Measurements from ENCODE around the gene APP.

APP gene

DNA sequence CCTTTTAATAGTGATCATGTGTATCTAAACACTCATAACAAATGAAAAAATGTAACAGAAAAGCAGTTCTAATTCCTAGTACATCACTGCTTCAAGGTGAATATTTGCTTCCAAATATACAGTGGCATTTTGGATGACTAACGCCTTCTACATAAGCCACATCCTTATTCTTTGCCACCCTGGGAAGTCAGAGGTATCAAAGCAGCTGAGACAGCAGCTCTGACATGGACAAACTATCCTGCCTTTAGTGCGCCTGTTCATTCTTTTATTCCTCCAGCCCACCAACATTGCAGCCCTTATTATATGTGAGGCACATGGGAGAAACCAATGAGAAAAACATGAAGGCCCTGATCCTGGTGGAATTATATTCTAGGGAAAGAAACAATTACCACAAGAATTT lies 183.0 kb downstream of the APP start:
- in situ Hi-C loops (cut with HindIII; ENCODE audit: low sequenced_read_pairs): no loop called here

DNA sequence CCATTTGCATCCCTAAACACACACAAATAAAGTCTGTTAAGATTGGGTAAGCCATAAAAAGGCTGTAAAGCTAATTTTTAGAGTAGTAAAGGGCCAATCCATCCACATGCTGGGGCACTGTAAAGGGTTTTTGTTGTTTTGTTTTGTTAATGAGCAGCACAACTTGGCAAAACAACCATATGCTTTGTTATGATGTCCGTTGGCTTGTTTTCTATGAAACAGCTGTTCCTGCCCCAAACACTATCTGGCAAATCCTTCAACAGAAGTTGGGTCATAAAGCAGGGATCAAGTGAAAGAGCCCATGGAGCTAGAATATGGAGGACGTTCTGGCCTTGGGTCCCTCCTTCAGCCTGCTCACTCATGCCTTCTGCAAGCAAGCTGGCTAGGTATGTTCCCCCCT lies 183.6 kb downstream of the APP start:
- TF ChIP-seq, protein P1, sequence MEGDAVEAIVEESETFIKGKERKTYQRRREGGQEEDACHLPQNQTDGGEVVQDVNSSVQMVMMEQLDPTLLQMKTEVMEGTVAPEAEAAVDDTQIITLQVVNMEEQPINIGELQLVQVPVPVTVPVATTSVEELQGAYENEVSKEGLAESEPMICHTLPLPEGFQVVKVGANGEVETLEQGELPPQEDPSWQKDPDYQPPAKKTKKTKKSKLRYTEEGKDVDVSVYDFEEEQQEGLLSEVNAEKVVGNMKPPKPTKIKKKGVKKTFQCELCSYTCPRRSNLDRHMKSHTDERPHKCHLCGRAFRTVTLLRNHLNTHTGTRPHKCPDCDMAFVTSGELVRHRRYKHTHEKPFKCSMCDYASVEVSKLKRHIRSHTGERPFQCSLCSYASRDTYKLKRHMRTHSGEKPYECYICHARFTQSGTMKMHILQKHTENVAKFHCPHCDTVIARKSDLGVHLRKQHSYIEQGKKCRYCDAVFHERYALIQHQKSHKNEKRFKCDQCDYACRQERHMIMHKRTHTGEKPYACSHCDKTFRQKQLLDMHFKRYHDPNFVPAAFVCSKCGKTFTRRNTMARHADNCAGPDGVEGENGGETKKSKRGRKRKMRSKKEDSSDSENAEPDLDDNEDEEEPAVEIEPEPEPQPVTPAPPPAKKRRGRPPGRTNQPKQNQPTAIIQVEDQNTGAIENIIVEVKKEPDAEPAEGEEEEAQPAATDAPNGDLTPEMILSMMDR (IDR thresholded peaks at IDR 0.05; ENCODE audit: low read depth, low read length): no peak
- no peak overlapping the region for H3K4me3 ChIP-seq (ENCODE audit: low read depth, low read length)
- DNase-seq (ENCODE audit: low read depth, low spot score): no peak
- in situ Hi-C loops (cut with HindIII; ENCODE audit: low sequenced_read_pairs): no loop called here

More for the DNA sequence above, 183.0 kb downstream of the APP start:
- no peak for DNase-seq (ENCODE audit: low read depth, low spot score)
- no peak overlapping the region for H3K4me3 ChIP-seq (ENCODE audit: low read depth, low read length)
- TF ChIP-seq, protein P1 (IDR thresholded peaks at IDR 0.05; ENCODE audit: low read depth, low read length): no peak

DNA sequence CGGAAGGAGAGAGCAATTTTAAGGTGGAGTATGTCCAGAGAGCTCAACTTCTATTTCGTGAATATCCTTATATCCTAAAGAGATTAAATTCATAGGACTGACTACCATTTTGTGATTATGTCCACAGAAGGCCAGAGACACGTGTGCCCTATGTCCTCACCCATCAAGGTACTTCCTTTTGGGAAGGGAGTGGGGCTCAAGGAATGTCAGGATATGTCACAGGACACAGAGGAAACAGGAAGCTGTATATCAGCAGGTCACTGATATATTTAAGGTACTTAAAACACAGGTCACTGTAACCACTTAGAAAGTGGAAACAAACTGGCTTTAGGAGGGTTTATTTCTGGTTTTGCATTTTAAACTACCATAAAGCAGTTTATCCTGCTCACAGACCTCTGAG lies 184.6 kb downstream of the APP start:
- TF ChIP-seq, protein P1 (IDR thresholded peaks at IDR 0.05; ENCODE audit: low read depth, low read length): no peak
- in situ Hi-C loops (cut with HindIII; ENCODE audit: low sequenced_read_pairs): no loop called here
- H3K4me3 ChIP-seq (ENCODE audit: low read depth, low read length): no peak overlapping the region
- no peak for DNase-seq (ENCODE audit: low read depth, low spot score)

GRCh38 chr21:25984538-25984937 lies 186.0 kb downstream of the APP start:
- DNase-seq (ENCODE audit: low read depth, low spot score): no peak
- no peak overlapping the region for H3K4me3 ChIP-seq (ENCODE audit: low read depth, low read length)
- TF ChIP-seq, protein P1 (IDR thresholded peaks at IDR 0.05; ENCODE audit: low read depth, low read length): no peak
- in situ Hi-C loops (cut with HindIII; ENCODE audit: low sequenced_read_pairs): no loop called here

- H3K4me3 ChIP-seq (ENCODE audit: low read depth, low read length): no peak overlapping the region
- TF ChIP-seq, protein P1 (IDR thresholded peaks at IDR 0.05; ENCODE audit: low read depth, low read length): no peak
- in situ Hi-C loops (cut with HindIII; ENCODE audit: low sequenced_read_pairs): no loop called here
- DNase-seq (ENCODE audit: low read depth, low spot score): no peak
These were observed 186.8 kb downstream of the APP start for GRCh38 chr21:25983745-25984144.

DNA sequence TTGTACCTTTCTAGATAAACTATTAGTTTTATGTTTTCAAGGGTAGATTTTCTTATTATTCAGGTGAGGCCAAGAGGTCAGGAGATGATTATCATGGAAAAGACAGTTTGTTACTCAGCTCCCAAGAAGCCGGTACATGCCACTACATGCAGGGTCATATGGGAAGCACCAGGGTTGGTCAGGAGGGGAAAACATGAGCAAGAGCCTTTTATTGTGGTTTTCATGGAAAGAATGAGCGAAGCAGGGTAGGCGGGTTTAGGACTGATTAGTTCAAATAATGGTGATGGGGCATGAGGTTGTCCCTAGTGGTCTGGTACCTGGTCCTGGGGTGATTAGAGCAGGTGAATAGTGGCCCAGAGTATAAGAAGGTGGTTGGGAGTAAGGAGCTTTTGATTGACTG lies 189.9 kb downstream of the APP start:
- H3K4me3 ChIP-seq (ENCODE audit: low read depth, low read length): no peak overlapping the region
- DNase-seq (ENCODE audit: low read depth, low spot score): no peak
- in situ Hi-C loops (cut with HindIII; ENCODE audit: low sequenced_read_pairs): no loop called here
- TF ChIP-seq, protein P1 (IDR thresholded peaks at IDR 0.05; ENCODE audit: low read depth, low read length): no peak

All from astrocyte of the spinal cord (primary cell).